ENCODE measurements around the gene ASB6.

ASB6 gene

GRCh38 chr9:129671065-129671464 is 29.1 kb upstream of the ASB6 start:
- H4K20me1 ChIP-seq (ENCODE audit: low read depth, low read length): no peaks in the 10 kb centered on the region
- no peak overlapping the region for H3K4me3 ChIP-seq (ENCODE audit: insufficient read depth, low read length, poor library complexity, severe bottlenecking)
- H3K27ac ChIP-seq (ENCODE audit: low read depth, low read length): no peak overlapping the region
- no peak overlapping the region for H2AFZ ChIP-seq (ENCODE audit: low read depth, low read length, severe bottlenecking)
- no peaks in the 10 kb centered on the region for H3K9me3 ChIP-seq (ENCODE audit: insufficient read depth, low read length)
- no peaks in the 10 kb centered on the region for H3K36me3 ChIP-seq (ENCODE audit: low read length)
- no peak overlapping the region for H3K4me2 ChIP-seq (ENCODE audit: low read depth, low read length, poor library complexity, severe bottlenecking)
- H3F3A ChIP-seq (ENCODE audit: insufficient read depth): no peaks in the 10 kb centered on the region
- no peaks in the 10 kb centered on the region for H3K79me2 ChIP-seq (ENCODE audit: insufficient read depth, low read length)
- no peaks in the 10 kb centered on the region for H3K9me2 ChIP-seq (replicated peaks; ENCODE audit: insufficient read depth, low read length)
- no peaks in the 10 kb centered on the region for H3K27me3 ChIP-seq (ENCODE audit: low read length)
- no peak overlapping the region for H3K9ac ChIP-seq (ENCODE audit: low read length)
- no peak for TF ChIP-seq EZH2phosphoT487 (conservative IDR thresholded peaks at IDR 0.05; ENCODE audit: low read length)
- no peak for TF ChIP-seq CTCF (IDR thresholded peaks at IDR 0.05; ENCODE audit: insufficient read depth, low read length, poor library complexity, severe bottlenecking)

- Histone ChIP-seq H2AFZ (ENCODE audit: low read depth, low read length, severe bottlenecking) (no peak overlapping the region), H3K4me2 (ENCODE audit: low read depth, low read length, poor library complexity, severe bottlenecking) (no peak overlapping the region), H3K79me2 (ENCODE audit: insufficient read depth, low read length) (no peaks in the 10 kb centered on the region), H3K9ac (ENCODE audit: low read length) (no peak overlapping the region), H3K9me2 (replicated peaks; ENCODE audit: insufficient read depth, low read length) (no peaks in the 10 kb centered on the region), H3K4me3 (ENCODE audit: insufficient read depth, low read length, poor library complexity, severe bottlenecking) (no peak overlapping the region), H3F3A (ENCODE audit: insufficient read depth) (no peaks in the 10 kb centered on the region), H3K27me3 (ENCODE audit: low read length) (no peaks in the 10 kb centered on the region), H4K20me1 (ENCODE audit: low read depth, low read length) (no peaks in the 10 kb centered on the region), H3K36me3 (ENCODE audit: low read length) (no peaks in the 10 kb centered on the region), H3K9me3 (ENCODE audit: insufficient read depth, low read length) (no peaks in the 10 kb centered on the region), H3K27ac (ENCODE audit: low read depth, low read length) (no peak overlapping the region)
- TF ChIP-seq CTCF (IDR thresholded peaks at IDR 0.05; ENCODE audit: insufficient read depth, low read length, poor library complexity, severe bottlenecking): no peak
- TF ChIP-seq EZH2phosphoT487 (conservative IDR thresholded peaks at IDR 0.05; ENCODE audit: low read length): no peak
These were observed 28.0 kb upstream of the ASB6 start for GRCh38 chr9:129669946-129670345.

GRCh38 chr9:129669141-129669718 is 27.3 kb upstream of the ASB6 start:
- no peak overlapping the region for H3K4me2 ChIP-seq (ENCODE audit: low read depth, low read length, poor library complexity, severe bottlenecking)
- no peak overlapping the region for H3K9ac ChIP-seq (ENCODE audit: low read length)

More at GRCh38 chr9:129669141-129669718, 27.3 kb upstream of the ASB6 start:
- Histone ChIP-seq H3K9me3 (ENCODE audit: insufficient read depth, low read length) (no peaks in the 10 kb centered on the region), H3K4me3 (ENCODE audit: insufficient read depth, low read length, poor library complexity, severe bottlenecking) (no peak overlapping the region), H3K36me3 (ENCODE audit: low read length) (no peaks in the 10 kb centered on the region), H2AFZ (ENCODE audit: low read depth, low read length, severe bottlenecking) (no peak overlapping the region), H3K79me2 (ENCODE audit: insufficient read depth, low read length) (no peaks in the 10 kb centered on the region), H3K9me2 (replicated peaks; ENCODE audit: insufficient read depth, low read length) (no peaks in the 10 kb centered on the region), H3F3A (ENCODE audit: insufficient read depth) (no peaks in the 10 kb centered on the region), H3K27ac (ENCODE audit: low read depth, low read length) (no peak overlapping the region), H4K20me1 (ENCODE audit: low read depth, low read length) (no peaks in the 10 kb centered on the region), H3K27me3 (ENCODE audit: low read length) (no peaks in the 10 kb centered on the region)
- no peak for TF ChIP-seq EZH2phosphoT487 (conservative IDR thresholded peaks at IDR 0.05; ENCODE audit: low read length)
- no peak for TF ChIP-seq CTCF (IDR thresholded peaks at IDR 0.05; ENCODE audit: insufficient read depth, low read length, poor library complexity, severe bottlenecking)

All from SU-DHL-6 (cell line).